NCI-H345 treated with DMSO at 0.1 percent for 48 hours (cell line): ENCODE data around the gene CFAP61.

ENCODE experiments used
- DNase-seq: peaks from one replicate; lab custom pipeline; 2025; ENCODE audit not compliant: unreplicated experiment; lab: John Stamatoyannopoulos, UW

CFAP61 gene

DNA sequence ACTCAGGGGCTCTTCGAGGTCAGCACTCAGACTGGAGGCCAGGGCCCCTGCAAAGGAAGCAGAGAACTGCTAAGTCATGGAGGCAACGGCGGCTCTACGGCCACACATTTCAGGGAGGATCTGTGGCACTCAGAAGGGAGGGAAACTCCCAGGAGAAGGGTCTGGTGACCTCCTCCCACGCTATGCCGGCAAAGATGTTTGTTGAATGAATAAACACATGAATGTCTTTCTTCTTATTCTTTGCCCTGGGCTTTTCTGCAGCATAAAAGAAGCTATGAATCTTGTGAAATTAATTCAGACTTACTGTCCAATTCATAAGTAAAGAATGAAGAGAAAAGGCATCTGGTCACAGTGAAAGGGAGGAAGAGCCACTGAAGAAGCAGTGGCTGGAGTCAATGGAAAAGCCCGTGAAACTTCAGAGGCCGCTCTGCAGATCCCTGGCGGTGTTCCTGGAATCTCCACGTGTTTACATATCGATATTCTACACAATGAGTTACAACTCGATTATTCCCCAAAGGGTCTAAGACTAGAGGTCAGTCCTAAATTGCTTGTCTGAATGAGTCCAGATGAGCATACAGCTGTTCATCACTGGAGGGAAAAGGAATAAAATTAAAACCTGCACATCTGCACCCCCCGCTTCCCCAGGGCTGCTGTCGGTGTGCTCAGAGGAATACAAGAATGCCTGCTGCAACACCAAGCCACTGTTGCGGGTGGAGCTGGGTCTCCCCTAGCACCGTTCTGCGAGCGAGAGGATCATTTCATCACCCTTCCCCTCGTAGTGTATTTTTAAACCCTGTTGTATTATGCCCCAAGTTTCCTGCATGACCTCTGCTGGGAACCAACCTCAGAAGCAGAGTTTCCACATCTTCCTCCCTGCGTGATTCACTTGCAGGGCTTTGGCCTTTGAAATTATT is 341.1 kb downstream of the CFAP61 start:
- DNase-seq: no peak

DNA sequence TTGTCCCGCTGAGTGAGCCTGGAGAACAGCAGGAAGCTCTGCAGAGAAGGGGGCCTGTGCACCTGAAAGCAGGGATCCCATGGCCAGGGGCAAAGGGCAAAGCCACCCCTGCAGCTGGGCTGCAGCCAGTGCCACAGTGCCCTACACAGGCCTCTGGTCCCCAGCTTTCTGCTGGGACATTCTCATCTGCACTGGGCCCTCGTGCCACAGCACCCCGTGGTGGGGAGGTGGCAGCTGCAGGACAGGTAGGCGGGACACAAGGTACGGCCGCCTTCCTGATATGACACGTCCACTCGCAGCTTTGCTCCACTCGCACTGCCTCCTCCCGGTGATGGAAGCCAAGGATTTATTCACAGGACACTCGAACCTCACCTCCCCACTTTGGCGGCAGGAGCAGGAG is 342.8 kb downstream of the CFAP61 start:
- no peak for DNase-seq

DNA sequence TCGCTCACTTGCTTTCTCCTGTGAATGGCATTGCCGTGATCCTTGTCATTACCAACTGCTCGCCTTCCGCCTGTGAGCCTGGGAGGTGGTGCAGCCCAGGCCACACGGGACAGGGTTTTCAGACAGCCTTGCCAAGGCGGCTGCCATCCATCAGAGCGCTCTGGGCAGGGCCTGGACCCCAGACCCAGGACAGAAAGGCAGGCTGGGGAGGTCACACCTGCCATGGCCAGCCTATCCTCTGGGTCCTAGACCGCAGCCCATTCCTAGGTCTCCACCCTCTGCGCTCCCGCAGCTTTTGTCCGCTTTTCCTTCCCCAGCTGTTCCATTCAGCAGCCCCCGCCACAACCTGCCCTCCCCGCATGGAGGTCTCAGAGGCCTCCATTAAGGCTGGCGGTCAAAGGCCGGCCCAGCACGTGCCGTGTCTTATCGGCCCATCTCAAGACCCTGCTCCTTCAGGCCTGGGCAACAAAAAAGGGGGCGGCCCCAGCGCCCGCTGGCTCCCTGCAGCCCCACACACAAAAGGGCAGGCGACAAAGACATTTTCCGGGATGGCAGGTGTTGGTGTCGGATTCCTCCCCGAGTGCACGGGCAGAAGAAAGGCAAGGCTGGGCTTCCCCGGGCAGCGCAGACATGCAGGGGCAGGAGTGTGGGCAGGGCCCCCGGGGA is 343.7 kb downstream of the CFAP61 start:
- peak; percentile 88 for DNase-seq

DNA sequence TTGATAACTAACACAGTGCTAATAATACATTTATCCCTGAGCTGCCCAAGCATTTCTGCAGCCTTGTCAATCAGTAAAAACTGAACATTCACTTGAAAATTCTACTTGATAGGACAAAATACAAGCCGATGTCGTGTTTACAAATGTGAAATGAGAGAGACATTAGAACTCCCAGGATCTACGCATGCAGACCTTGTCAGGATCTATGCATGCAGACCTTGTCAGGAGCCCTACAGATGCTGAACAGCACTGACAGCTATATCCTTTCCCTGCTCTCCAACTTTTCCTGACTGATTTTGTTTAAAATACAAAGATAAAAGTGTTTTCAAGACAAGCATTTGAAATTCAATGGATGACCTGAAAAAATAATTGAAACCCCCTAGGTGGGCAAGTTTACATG is 344.5 kb downstream of the CFAP61 start:
- peak; percentile 70 for DNase-seq

DNA sequence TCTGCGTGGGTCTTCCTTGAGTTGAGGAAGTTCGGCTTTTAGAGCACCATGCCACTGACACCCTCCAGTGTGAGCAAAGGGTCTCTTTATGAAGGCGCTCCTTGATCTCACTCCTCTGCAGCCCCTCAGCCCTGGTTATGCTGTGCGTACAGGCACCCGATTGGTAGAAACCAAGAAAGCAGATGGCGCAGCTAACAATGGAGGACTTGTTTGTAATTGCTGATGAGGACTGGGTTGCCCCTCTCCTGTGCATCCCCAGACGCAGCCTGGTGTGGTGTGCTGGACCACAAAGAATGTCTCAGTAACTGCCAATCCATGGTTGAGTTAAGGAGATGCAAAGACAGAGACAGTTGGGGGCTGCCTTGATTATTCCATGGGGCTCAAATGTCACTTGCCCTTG is 345.8 kb downstream of the CFAP61 start:
- DNase-seq: no peak

DNA sequence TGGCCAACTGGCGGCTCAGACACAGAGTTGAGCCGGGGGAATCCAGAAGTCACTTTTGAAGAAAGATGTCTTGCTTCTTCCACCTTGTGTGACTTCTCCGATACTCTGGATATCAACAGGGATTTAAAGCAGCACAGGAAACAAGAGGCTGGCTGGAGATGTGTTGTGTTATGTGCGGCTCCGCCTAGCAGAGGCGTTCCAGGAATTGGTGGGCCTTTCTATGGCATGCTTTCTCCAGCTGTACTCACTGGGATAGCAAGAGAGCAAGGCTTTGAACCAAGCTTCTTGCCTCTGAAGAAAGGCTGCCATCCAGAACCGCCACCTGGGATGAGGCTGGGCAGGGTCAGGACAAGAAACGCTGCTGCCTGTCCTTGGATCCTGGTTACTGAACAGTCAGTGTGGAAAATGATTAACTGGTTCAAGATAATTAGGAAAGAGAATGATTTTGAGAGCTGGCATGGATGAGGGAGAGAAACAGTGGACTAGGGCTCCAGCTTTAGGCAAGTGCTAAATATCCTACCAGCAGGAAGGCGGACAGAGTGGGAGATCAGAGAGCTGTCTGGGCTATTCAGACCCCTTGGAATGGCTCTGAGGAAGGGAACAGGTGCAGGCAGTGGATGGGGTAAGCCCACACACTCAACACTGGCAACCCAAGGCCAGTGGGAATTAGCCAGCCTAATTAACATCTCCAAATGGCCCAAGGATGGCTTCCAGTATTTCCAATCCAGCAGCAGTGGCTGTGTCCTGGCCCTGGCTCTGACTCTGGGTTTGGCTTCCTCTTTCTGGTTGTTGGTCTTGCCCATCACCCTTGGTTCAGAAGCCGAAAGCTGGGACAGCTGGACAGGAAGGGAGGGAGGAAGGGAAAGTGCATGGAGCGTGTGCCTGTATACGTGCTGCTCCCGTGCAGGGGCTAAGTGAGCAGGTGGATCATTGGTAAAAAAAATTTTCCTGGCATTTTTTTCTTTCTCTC is 347.5 kb downstream of the CFAP61 start:
- no peak for DNase-seq

DNA sequence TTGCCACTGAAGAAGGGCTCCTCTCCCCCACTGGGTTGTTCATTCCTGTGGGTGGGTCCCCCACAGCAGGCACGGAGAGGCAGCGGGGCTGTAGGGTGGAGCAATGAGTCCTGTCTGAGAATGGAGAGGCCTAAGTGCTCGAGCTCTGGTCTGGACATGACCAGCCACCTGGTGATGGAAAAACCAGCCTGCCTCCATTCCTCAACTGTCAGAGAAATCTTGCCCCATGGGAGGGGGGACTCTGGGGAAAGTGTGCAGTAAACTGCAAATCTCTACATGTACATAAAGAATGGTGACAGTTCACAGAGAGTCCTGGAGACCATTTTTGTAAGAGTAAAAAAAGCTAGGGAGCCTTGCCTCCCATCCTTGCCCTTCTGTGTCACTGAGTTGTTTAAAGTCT is 349.7 kb downstream of the CFAP61 start:
- no peak for DNase-seq

DNA sequence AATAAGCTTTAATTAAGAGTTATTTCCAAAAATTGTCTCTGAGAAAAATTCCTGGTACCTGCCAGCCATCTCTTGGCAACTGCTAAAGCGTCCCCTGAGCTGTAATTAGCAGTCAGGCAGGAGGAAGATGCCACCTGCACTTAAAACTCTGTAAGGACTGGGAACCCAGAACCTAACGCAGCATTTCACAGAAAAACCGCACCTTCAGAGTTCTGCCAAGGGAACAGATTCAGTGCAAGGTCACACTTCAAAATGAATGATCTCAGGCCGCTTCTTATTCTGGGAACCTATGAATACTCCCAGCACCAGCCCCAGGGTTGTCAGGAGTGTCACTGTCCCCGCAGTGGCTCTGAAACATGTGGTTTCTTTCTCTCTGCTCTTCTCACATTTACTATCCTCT is 352.3 kb downstream of the CFAP61 start:
- no peak for DNase-seq

DNA sequence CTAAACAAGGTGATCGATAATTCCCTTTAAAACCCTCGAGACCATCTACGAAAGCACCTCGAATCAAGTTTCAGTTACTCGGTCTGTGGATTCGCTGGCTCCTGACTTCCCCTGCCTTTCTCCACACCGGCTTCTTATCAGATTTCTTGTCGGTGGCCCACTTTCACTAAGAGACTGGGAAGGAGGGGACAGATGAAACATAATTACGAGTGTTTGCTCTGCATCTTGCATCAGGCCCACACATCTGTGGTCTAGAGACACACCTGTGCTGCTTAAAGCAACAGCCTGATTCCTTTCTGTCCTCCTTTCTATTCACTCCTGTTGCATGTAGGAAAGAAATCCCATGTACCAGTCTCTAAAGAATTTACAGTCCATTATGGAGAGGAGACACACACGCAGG is 353.3 kb downstream of the CFAP61 start:
- no peak for DNase-seq

DNA sequence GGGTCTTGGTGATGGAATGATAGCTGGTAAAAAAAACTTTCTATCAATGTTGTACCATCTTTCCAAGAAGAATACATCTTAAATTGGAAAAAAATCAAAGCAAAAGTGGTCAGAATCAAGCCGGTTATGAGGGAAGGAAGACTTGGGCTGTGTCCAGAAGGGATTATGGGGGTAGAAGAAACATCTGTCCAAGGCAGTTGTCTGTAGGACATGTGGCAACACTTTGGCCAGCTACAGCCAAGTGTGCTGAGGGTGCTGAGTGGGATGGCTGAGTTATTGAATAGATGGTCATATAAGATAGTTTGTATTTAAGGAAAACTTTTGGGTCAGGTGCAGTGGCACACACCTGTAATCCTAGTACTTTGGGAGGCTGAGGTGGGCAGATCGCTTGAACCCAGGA is 354.0 kb downstream of the CFAP61 start:
- DNase-seq: no peak

DNA sequence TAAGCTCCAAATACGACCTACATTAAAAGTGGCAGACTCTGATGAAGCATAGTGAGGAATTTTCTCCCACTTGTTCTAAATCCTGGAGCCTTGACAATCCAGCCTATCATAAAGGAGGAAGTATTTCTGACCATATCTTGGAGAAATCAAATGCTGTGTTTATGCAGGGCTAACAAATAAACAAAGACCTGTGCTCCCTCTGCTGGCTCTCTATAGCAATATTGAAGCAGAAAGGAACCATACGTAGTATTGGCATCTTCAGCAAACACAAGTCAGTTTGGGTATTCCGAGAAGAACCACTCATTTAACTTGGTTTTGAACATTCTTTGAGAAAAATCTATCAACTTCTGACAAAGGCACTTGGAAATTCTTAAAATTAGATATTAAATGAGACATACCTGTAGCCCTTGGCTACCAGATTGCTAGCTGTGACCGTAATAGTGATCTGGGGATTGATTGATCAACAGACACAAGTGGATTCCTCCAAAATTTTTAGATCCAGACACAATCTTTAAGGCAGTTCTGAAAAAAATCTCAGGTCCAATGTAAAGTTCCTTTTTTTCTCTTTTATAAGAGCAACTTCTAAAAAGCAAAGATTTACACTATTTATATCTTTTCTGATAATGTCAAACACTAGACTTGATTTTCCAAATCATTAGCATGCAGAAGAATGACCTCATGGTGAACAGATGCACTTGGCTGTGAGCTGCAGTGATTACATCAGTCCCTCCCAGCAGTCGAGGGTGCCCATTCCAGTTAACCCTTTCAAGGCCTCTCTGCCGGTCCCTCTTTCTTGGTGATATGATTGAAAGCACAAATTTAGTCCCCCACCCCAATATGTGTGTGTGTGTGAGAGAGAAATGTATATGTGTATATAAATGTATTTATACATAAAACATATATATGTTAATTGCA is 355.8 kb downstream of the CFAP61 start:
- DNase-seq: peak; percentile 47

DNA sequence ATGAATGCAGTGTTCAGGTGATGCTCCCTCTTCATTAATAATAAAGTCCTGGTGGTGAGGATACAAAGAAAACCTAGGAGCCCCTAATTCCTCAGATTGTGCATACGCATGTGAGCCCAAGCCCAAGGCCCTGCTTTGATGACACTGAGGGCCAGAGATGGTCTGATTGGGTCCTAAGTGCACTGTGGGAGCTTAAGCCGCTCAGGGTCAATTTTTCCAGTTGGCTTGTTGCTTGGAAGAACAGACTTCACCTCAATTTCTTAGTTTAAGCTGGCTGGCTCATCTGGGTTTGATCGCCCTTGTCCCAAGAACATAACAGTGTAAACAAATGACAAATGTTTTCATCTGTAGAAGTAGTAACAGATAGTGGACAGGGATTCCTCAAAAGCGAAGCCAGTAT is 357.0 kb downstream of the CFAP61 start:
- no peak for DNase-seq
